Measurements from ENCODE around the gene ITPK1.
A peak's percentile ranks its signal among the peaks of the same experiment; 100 is the strongest.

Gene ITPK1

DNA sequence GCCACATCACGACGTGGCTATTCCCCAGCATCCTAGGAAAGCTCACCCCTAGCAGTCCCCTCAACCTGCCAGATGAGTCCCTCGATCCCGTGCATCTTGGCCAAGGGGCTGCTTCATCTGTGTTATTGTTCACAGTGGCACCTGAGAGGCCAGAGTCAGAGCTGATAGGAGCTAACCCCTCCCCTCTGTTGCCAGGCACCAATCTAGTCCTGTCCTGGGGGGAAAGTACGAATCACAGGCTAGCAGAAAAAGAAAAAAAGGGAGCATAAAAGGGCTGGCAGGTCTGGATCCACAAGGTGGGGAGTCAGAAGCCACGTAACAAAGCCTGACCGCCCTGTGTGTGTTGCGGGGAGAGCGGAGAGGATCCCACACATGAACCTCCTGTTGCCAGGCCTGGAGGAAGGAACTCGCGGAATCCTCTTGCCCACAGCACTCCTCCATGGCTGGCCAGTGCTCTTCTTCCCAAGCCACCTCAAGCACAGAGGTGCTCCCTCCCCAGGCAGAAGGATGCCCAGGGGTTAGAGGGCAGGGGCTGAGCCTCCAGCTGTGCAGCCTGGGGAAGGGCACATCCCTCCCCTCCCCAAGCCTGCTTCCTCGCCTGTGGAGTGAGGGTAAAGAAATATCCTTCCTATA is 91.8 kb downstream of the ITPK1 start:
- no peak for DNase-seq

DNA sequence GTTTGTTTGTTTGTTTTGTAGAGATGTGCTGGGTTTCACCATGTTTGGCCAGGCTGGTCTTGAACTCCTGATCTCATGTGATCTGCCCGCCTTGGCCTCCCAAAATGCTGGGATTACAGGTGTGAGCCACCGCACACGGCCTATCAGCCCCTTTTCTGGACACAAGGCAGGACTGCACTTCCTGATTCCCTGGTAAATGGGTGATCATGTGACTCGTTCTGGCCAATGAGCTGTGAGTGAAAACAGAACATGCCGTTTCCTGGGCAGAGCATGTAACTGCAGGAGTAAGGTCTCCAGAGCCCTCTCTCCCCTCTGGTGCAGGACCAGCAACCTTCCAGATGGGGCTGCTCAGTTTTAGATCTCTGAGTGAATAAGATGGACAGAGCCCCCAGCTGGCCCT is 92.7 kb downstream of the ITPK1 start:
- DNase-seq: no peak

DNA sequence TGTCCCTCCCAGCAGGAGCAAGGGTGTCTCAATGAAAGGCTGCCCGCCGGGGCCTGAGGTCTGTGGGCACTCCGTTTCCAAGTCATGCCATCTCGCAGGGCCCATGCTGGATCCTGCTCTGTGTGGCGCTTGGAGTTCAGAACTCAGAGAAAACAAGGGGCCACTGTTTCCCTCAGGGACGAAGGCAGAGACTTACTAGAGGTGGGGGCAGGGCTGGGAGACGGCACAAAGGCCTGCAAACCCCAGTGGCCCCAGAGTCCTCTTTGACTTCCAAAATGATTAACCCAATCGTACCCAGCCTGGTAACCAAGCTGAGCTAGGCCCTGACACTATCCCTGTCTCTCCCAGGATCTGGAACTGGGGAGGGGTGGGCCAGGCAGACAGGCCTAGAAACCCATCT is 95.8 kb downstream of the ITPK1 start:
- no peak for DNase-seq

DNA sequence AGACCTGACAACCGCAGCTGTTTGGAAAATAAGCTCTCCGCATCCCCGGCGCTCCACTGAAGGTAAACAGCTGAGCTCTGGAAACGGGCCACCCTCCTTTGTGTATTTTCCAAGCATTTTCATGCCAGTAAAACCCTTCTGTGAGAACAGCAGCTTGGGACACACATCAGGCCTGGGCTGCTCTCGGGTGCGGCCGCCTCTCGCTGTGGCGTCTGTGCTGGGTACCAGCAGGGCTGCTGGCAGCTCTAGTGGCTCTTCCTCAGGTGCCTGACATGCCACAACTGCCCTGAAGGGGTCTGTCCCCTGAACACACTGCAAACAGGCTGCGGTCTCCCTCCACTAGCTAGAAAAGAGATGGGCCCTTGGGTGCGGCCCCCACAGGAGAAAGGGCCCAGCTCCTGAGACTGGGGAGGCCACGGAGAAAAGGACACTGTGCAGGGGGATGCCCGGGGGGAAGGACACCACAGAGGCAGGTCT is 96.3 kb downstream of the ITPK1 start:
- peak; percentile 96 for DNase-seq

DNA sequence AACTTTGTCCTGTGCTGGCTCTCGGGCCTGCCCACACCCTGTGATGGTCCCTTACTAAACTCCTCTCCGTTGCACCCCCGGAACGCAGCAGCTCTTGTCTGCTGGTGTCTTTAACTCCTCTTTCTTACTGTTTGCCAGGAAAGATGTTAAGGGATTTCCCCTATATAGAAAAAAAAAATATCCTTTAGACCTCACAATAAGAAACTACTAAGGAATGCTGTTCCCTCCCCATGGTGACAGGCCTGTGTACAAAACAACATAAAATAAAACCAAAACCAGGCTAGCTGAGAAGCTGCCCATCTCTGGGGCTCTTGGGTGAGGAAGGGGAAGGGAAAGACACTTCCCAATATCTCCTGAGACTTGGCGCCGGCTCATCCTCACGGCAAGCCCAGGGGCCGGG is 97.4 kb downstream of the ITPK1 start:
- no peak for DNase-seq

DNA sequence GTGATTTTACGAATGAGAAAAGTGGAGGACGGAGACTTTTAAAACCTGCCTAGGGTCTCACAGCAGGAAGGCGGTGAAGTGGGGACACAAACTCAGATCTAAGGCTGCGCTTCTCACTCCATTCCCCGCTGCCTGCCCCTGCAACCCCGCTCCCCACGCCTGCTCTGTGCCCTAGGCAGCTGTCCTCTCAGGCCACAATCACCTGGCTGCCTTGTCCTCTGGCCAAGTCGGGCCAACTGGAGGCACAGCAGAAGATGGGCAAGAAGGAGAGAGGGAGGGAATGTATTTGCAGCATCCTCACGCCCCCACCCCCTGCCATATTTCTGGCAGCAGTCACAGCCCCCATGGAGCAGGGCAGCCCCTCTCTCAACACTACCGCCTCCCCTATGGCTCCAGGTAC is 97.8 kb downstream of the ITPK1 start:
- no peak for DNase-seq

DNA sequence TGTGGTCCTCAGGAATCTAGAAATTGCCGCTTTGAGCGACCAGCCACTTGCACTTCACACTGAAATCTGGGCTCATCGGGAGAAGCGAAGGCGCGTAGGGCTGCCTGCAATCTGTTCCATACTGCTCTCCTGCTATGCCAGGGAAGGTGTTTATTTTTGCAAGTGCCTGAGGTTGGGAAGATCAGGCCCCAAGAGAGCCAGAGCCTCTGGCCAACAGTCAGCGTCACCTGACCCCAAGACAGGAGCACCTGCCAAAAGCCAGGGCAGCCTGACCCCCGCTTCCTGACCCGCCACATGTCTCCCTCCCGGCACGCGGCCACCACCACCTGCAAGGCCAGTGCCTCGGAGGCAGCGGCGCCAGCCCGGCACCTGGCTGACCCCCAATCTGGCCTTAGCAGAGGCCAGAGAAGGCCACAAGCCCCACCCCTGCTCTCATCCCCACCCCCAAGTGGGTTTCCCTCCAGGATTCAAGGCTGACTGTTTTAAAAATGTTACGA is 98.4 kb downstream of the ITPK1 start:
- DNase-seq: no peak

DNA sequence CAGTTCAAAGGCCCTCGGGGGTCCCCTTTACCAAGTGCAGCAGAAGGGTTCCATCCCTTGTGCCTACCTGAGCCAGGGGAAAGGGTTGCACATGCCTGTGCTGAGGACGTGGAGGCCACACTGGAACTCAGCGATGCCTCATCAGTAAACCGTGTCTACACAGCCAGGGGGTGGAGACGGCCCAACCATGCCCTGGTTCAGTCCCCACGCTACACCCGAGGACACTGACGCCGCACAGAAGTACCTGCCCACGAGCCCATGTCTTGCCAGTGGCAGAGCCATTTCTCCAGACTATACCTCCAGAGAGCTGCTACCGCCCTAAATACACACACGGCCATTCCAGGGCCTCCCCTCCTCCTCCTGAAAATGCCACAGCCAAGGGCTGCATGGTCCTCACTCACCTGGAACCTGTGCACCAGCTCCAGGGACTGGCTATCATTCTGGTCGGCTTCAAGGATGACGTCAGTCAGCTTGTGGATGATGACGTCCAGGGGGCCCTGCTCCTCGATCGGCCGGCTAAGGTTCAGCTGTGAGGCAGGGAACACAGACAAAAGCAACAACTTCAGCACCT is 99.4 kb downstream of the ITPK1 start:
- no peak for DNase-seq

DNA sequence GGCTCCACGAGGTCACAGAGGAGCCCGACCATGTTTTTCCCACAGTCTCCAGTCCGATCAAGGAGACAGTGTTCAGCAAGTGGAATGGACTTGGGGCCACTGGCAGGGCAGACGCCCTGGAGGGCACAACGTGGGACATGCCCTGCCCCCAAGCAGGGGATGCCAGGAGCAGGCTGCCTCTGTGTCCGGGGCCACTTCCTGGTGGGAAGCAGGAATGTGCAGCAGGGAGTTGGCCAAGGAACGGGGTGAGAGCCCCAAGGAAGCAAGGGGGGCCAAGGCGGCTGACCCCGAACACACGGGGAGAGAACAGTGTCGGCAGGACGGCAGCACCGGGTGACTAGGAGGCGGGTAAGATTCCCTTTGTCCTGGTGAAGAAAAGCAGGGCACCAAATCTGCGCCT is 100.2 kb downstream of the ITPK1 start:
- DNase-seq: no peak

DNA sequence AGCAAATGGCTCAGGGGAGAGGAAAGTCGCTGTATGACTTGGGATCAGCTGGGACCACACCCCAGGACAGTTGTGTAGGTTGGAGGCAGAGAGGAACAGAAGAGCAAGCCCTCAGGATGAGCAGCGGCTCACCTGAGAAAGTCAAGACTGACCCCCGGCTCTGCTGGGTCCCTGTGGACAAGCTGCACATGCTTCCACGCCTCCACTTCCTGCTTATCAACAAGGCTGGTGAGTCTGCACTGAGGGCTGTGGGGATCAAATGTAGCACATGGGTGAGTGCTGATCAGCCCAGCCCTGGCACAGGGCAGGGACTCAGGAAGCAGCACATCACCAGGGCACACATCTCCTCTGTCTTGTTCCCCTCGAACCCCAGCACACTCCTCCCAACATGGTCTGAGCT is 100.7 kb downstream of the ITPK1 start:
- DNase-seq: no peak

DNA sequence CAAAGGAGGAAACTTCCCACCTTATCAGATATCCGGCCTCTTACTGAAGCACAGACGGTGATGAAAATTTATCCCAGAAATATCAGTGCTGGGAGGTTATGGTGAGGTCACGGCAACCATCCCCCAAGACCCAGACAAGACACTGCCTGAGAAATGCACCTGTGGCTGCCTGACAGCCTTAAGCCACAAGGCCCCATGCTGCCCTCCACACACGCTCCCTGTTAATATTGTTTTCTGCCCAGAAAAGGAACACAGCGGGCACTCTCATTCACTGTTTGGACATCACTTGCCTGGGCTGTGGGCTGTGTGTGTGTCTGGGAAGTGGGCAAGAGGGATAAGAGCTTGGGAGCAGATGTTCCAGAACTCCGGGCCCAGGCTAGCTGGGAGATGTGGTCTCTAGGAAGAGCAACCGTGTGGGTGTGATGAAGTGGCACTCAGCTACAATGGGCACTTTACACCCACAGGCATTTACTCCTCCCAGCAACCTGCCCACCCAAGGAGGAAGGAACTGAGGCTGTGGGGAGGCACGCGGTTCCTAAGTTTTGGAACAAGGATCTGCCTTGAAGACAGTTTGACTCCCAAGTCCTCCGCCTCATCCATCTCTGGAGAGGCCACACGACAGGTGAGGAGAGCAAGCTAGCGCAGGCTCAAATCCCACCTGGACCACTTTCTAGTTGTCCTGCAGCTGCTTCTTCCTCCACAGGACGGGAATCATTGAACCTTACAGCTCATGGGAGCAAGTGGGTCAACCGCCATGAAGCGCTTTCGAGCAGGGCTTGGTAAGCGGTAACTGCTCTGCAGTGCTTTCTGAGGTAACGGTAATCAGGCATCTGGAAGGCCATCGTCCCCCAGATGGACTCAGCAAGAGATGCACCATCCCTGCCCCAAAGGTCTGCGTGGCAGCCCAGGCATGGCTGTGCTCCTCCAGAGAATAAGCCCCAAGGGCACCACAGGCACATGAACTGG is 101.4 kb downstream of the ITPK1 start:
- no peak for DNase-seq

DNA sequence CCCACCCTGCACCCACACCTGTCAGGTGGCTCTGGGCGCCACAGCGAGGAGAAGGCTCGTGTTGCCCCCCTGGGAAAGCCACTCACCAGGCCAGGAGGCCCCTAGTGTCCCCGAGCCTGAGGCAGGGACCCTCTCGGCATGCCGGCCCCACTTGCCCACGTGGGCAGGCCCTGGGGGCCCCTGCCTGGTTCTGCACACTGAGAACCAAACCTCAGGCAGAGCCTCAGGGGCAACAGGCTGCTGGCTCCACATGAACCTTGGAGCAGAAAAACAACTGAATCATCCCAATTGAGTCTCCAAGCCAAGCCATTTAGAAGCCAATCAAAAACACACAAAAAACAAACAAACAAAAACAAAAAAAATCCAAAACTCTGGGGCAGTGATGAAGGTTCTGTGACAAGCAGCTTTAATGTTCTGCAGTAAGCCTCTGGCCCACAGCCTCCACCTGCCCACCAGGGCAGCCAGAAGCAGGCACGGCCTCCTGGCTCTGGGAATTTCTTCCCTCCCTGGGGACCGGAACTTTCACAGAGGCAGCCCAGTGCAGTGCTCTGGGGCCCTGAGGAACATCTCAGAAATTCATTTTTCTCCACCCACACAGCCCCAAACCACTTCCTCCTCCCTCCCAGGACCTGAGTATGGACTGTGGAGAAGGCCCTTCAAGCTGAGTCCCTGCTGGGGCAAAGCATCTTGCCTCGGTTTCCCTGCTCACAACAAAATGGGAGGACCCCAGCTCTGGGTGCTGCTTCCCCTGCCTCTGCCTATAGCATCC is 102.6 kb downstream of the ITPK1 start:
- DNase-seq: no peak

DNA sequence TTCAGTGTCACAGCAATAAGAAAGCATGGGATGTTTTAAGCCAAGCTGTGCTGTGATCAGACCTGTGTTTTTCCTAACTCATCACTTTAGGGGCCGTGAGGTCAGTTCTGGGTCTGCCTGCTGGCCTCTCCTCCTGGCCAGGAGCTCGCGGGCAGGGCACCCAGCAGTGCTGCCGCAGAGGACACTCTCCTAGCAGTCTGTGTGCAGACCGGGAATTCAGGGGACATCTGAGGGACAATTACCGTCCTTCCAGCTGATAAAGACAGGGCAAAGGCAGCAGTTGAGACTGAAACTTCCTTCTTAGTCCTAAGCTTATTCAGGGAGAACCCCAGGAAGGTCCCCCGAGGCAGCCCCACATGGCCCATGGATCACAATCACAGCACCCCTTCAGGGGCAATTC is 103.2 kb downstream of the ITPK1 start:
- no peak for DNase-seq

DNA sequence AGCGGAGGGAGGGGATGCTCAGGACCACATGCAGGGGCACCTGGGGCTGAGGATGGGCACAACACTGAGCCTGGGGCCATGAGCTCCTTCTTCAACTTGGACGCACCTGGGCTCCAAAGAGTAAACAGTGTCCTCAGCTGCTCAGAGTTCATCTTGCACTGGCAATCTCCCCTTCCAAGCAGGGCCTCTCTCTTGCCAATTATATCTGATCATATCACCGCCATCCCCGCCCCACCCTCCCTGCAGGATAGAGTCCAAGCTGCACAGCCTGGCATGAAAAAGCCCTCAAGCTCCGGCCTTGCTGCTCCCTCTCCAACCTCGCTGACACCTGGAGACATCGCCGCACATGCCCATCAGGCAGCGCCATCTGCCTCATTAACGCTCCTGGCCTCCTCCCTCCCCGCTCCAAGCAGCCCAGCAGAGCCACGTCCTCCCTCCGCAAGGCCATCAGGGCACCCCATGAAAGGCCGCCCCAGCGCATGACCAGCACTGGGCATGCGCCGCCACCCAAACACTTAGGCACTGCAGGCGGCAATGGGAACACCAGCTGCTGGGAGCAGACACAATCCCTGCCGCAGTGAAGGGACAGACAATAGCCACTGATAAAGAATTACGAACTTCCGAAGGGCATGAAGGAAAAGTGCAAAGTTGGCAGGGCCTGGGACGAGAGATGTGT is 103.9 kb downstream of the ITPK1 start:
- DNase-seq: no peak

DNA sequence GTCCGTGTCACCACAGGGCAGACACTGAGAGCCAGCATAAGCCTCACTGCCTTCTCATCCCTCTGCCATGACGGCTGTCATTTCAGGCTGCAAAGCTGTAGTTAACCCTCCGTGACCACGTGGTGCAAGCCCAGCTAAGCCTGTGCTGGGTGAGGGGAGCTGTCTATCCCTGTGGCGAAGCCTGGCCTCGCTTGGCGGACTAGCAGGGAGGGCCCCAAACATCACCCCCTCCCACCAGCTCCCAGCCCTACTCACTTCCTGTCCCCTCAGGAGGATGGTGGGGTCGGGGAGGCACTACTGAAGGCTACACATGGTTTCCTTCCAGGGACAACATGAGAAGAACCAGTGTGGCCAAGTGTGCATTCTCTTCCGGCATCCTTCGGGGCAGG is 104.6 kb downstream of the ITPK1 start:
- DNase-seq: no peak

DNA sequence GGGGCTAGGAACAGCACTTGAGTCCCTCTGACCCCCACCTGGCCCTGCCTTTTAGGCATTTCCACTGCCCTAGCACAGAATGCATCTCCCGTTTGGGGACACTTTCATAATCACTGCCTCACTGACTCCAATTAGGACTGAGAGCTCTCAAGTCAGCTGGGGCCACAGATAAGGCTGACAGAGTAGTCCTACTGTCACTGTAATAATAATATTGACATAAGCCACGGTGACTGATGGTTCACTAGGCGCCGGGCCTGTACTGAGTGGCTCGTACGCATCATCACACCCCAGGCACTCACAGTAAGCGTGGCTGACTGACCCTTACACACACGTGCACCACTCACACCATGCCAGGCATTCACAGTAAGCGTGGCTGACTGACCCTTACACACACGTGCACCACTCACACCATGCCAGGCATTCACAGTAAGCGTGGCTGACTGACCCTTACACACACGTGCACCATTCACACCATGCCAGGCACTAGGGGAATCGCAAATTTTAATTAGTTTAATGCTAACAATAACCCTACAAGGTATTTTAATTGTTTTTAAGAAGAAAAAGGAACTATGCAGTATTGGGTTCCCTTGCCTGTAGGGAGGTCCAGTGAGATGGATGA is 105.1 kb downstream of the ITPK1 start:
- no peak for DNase-seq

DNA sequence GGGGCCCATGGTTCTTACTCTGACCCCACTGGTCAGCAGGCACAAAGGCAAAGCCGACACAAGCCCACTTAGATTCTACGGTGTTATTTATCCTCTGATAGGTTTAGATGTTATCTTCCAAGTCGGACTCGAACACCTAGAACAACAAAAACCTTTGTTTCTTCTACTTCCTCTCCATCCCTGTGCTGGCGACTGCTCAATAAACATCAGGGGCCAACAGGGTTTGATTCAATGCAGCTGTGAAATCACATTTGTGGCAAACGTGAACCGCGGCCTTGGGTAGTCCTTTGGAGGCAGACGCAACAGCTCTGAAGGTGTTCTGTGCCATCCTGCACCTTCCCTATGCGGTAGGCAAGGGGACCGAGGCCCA is 105.6 kb downstream of the ITPK1 start:
- DNase-seq: no peak

DNA sequence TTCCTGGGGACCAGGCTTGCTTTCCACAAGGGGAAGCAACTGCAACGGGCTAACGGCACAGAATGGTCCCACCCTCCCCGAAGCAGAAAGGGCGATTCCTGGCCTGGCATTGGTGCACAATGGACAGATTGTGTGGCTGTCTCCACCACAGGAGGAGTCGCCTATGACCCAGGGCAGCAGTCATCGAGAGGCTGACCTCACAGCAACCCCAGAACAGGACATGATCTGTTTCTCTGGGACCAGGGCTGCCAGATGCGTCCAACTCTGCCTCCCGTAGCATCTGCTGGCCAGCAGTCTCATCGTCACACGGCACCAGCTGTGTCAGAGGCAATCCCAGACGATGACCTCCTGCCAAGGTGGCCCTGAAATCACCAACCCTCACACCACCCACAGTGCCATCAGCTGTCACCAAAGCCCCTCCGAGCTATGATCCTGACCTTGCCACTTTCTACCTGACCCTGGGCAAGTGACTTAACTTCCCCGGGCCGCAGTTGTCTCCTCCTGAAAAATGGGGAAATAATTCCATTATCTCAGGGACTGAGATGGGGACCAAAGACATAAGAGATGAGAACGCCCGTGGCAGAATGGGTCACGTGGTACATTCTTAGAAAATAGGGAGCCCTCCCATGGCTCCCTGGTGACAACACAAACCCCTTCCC is 106.1 kb downstream of the ITPK1 start:
- no peak for DNase-seq

DNA sequence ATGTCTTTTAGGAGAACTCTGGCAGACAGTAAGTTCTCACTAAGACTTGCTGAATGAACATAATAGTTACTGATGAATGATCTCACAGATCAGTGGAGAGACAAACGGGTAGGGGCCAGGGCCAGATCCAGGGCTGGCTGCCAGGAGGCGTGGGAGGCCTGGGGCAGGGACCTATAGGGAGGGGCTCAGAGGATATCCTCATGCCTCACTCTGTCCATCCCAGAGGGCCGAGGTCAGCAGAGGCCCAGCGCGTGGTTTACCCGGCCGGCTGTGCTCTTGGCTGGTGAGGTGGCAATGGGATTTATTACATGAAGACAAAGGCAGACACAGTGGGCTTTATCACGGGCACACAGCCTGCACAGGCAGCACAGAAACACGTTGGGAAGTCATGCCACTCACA is 107.3 kb downstream of the ITPK1 start:
- no peak for DNase-seq

DNA sequence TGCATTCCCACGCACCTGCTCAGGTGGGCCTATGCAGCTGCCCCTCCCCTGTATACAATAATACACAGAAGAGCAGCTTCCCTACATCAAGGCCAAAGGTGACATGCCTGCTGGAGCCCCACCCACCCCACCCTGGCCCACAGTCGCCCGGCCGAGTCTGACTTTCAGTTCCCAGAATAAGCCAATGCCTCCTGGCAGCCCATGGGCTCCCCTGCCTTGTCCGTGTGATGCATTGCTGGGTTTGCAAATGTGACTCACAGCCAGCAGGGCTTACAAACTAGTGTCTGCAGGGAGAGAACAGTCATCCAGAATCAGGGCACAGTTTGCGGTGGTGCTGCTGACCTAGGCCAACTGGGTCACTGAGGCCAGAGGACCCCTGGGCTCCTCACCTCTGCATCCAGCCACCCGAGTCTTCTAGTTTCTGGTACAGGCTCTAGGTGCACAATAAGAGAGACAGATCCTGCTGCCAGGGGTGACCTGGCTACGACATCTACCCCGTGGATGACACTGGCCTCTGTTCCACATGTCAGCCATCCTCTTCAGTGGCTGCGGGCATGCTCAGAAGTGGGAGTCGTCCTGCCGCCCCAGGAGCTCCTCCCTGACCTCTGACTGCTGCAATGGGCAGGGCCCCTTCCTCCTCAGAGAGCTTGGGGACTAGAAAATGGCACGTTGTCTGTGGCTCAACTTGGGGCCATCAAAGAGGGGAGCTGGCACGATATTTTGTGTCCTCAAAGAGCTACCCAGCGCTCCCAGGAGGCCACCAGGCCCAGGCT is 108.3 kb downstream of the ITPK1 start:
- no peak for DNase-seq

Measured in NCI-H1694 treated with DMSO at 0.1 percent for 48 hours (cell line).